ENCODE results near the gene CHRNG.

CHRNG gene

GRCh38 chr2:232541961-232542714 is 2.6 kb downstream of the CHRNG start:
- DNase-seq (ENCODE audit: low read depth, low spot score), result no peak
- no peak overlapping the region for H3K27ac ChIP-seq

GRCh38 chr2:232542715-232543467 is 3.4 kb downstream of the CHRNG start:
- no peak overlapping the region for H3K27ac ChIP-seq

GRCh38 chr2:232543491-232543890 is 4.0 kb downstream of the CHRNG start:
- H3K27ac ChIP-seq, result no peak overlapping the region
- no peak for DNase-seq (ENCODE audit: low read depth, low spot score)

More at GRCh38 chr2:232542715-232543467, 3.4 kb downstream of the CHRNG start:
- no peak for DNase-seq (ENCODE audit: low read depth, low spot score)

- DNase-seq (ENCODE audit: low read depth, low spot score), result no peak
- no peak overlapping the region for H3K27ac ChIP-seq
Measured at GRCh38 chr2:232543928-232544631, 4.6 kb downstream of the CHRNG start.

GRCh38 chr2:232544674-232545073 is 5.2 kb downstream of the CHRNG start:
- DNase-seq (ENCODE audit: low read depth, low spot score), result no peak

GRCh38 chr2:232545511-232546375 is 6.3 kb downstream of the CHRNG start:
- no peak for DNase-seq (ENCODE audit: low read depth, low spot score)
- no peak overlapping the region for H3K27ac ChIP-seq

More at GRCh38 chr2:232544674-232545073, 5.2 kb downstream of the CHRNG start:
- no peak overlapping the region for H3K27ac ChIP-seq

GRCh38 chr2:232547991-232548390 is 8.5 kb downstream of the CHRNG start:
- H3K27ac ChIP-seq, result no peak overlapping the region
- DNase-seq (ENCODE audit: low read depth, low spot score), result no peak

GRCh38 chr2:232549655-232550353 is 10.3 kb downstream of the CHRNG start:
- H3K27ac ChIP-seq, result peak overlapping the region; percentile 89
- DNase-seq (ENCODE audit: low read depth, low spot score), result no peak

GRCh38 chr2:232550354-232551249 is 11.1 kb downstream of the CHRNG start, which contains the start of the genes EIF4E2 and TIGD1:
TSS of gene EIF4E2 (plus strand) at chr2:232550689. CDS start at chr2:232550725, 36 bp downstream.
TSS of gene TIGD1 (minus strand) at chr2:232550557. CDS start at chr2:232549882, 675 bp downstream.
- H3K27ac ChIP-seq, result peak within 1 kb of the TSS; percentile 89

GRCh38 chr2:232551250-232551638 is 11.8 kb downstream of the CHRNG start:
- H3K27ac ChIP-seq, result peak overlapping the region; percentile 89
- no peak for DNase-seq (ENCODE audit: low read depth, low spot score)

More at GRCh38 chr2:232550354-232551249, 11.1 kb downstream of the CHRNG start, which contains the start of the genes EIF4E2 and TIGD1:
- DNase-seq (ENCODE audit: low read depth, low spot score), result peak; percentile 56

GRCh38 chr2:232551776-232552175 is 12.3 kb downstream of the CHRNG start:
- DNase-seq (ENCODE audit: low read depth, low spot score), result no peak
- H3K27ac ChIP-seq, result no peak overlapping the region

- no peak overlapping the region for H3K27ac ChIP-seq
- DNase-seq (ENCODE audit: low read depth, low spot score), result no peak
Measured at GRCh38 chr2:232556426-232556825, 16.9 kb downstream of the CHRNG start.

GRCh38 chr2:232562515-232563151 is 23.1 kb downstream of the CHRNG start:
- H3K27ac ChIP-seq, result peak overlapping the region; percentile 3
- DNase-seq (ENCODE audit: low read depth, low spot score), result no peak

- DNase-seq (ENCODE audit: low read depth, low spot score), result peak; percentile 53
- peak overlapping the region; percentile 3 for H3K27ac ChIP-seq
Measured at GRCh38 chr2:232563580-232563979, 24.1 kb downstream of the CHRNG start.

- peak overlapping the region; percentile 50 for H3K27ac ChIP-seq
- no peak for DNase-seq (ENCODE audit: low read depth, low spot score)
Measured at GRCh38 chr2:232567721-232568120, 28.2 kb downstream of the CHRNG start.

GRCh38 chr2:232568161-232568560 is 28.7 kb downstream of the CHRNG start:
- DNase-seq (ENCODE audit: low read depth, low spot score), result no peak
- H3K27ac ChIP-seq, result peak overlapping the region; percentile 50

- H3K27ac ChIP-seq, result no peak overlapping the region
- DNase-seq (ENCODE audit: low read depth, low spot score), result no peak
Measured at GRCh38 chr2:232569541-232569940, 30.0 kb downstream of the CHRNG start.
